NCI-H2171 (cell line): ENCODE measurements around the gene SIAH3.

Source experiments
- DNase-seq: peaks from one replicate; lab custom pipeline; 2025; lab: John Stamatoyannopoulos, UW

SIAH3 gene

DNA sequence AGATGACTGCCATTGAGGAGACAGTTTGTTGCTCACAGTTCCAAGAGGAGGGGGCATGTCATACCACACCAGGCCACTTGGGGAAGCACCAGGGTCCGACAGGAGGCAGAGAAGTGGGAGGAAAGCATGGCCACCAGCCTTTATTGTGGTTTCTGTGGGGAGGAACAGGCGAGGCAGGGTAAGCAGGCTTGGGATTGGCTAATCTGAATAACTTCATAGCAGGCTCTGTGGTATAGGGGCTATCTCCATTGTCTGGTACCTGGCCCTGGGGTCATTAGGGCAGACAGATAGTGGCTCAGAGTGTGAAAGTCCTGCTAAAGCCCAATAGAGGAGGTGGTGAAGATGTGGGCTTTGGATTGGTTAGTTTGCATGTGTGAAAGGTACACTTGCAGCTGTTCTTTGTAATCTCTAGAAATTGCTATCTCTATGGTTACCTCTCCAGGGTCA is 114.0 kb downstream of the SIAH3 start:
- no peak for DNase-seq

DNA sequence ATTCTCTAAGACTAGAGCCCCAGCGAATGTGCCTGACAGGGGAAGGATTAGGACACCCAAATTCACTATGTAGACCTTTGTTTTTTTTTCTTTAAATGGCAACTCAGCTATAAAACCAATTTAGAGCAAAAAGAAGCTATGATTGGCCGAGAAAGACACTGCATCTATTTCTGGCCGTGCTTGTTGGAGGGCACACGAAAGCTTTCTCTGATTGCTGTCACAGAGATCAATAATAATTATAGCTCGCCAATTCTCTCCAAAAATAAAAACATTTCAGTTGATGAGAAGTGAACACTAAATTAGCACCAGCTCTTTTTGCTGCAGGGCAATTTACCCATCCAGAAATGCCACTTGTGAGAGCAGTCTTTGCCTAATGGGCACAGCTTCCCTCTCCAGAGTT is 118.2 kb downstream of the SIAH3 start:
- no peak for DNase-seq

DNA sequence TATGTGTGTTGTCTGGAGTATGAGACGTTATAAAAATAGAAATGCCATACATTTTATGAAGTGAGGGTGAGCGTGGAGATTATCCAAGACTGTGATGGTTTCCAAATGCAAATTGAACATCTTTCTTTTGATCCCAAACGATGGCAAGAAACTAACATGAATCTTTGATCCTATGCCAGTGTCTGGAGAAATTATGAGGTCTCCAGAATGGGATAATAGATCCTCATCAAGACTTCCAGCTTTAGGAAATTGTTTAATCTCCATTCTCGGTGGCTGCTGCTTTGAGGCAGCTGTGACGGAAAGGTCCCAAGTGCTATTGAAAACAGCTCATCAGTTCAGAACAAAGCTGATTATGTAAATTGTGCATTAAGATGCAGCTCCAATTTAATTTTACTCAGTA is 118.6 kb downstream of the SIAH3 start:
- no peak for DNase-seq

DNA sequence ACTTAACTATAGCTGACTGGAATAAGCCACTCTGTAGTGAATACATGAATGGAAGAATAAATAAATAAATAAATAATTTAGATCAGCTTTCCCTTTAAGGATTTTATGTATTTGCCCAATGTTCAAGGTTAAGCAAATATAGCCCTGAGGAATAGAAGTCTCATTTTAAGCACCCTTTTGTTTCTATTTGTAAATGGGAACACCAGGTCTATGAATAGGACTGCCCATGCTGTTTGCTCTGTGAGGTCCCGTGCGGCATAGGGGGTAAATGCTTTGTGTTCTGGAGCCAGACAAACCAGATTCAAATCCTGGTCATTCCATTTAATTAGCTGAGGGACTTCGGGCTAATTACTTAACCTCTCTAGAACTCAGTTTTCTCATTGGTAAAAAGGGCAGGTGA is 120.1 kb downstream of the SIAH3 start:
- DNase-seq: no peak

DNA sequence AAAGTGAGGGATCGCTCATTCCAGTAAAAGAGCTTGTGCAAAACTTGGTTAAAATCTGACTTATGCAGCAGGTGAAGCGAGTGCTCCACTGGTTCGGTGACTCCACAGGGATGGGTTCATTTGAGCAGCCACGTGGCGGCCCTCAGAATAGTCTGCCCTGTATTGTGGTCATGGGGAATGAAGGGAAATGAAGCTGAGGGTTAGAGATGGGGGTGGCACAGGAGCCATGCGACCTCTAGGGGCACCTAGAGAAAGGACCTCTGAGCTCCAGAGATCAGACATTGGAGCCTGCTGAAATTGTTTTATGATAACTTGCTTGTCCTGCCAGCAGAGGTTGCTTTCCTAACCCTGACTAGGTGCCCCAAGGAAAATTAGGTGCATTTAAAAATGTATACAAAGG is 122.8 kb downstream of the SIAH3 start:
- no peak for DNase-seq
